Astrocyte of the spinal cord (primary cell): ENCODE data around the gene LMBRD1.
"Not testable (repeated sequence)": the region's sequence is repeated elsewhere in the genome, so short reads cannot be mapped to it uniquely, and the experiment has no call there.

Experiments
- DNase-seq: peaks from one replicate; pipeline ENCODE4 v3.0.0; 2011; ENCODE audit warnings: low read depth, low spot score
- H3K4me3 ChIP-seq: 2 replicates; pipeline ENCODE4 v1.5.1; 2011; ENCODE audit warnings: low read depth, mild to moderate bottlenecking, low read length, moderate library complexity
- CTCF ChIP-seq: IDR thresholded peaks from 2 replicates; pipeline ENCODE4 v1.5.1; 2012; ENCODE audit warnings: low read depth, mild to moderate bottlenecking, low read length, inconsistent platforms
- in situ Hi-C: cut with HindIII; loops from 2 replicates; pipeline ENCODE4 v1.10.0; 2017; ENCODE audit warnings: low sequenced_read_pairs

The LMBRD1 gene

GRCh38 chr6:69802995-69803394 lies 6.2 kb upstream of the LMBRD1 start:
- no peak for TF ChIP-seq CTCF
- in situ Hi-C loops, result no loop called here
- H3K4me3 ChIP-seq, result no peak overlapping the region
- DNase-seq, result no peak

GRCh38 chr6:69801711-69802110 lies 4.9 kb upstream of the LMBRD1 start:
- no peak for TF ChIP-seq CTCF
- in situ Hi-C loops, result no loop called here
- H3K4me3 ChIP-seq, result no peak overlapping the region
- no peak for DNase-seq

- in situ Hi-C loops, result no loop called here
- no peak overlapping the region for H3K4me3 ChIP-seq
- no peak for TF ChIP-seq CTCF
- DNase-seq, result no peak
These were observed 4.4 kb upstream of the LMBRD1 start for GRCh38 chr6:69801225-69801624.

GRCh38 chr6:69798796-69799195 lies 2.0 kb upstream of the LMBRD1 start:
- DNase-seq, H3K4me3 ChIP-seq, in situ Hi-C loops: not testable (repeated sequence)

GRCh38 chr6:69796073-69796641 lies 653 bp downstream of the LMBRD1 start:
- H3K4me3 ChIP-seq, result peak overlapping the region; percentile 63
- in situ Hi-C loops, result no loop called here
- no peak for TF ChIP-seq CTCF
- DNase-seq, result peak; percentile 46

- peak overlapping the region; percentile 63 for H3K4me3 ChIP-seq
- TF ChIP-seq CTCF, result no peak
- in situ Hi-C loops, result no loop called here
- DNase-seq, result no peak
These were observed 1.2 kb downstream of the LMBRD1 start for GRCh38 chr6:69795469-69796072.

- no peak overlapping the region for H3K4me3 ChIP-seq
- DNase-seq, result no peak
- in situ Hi-C loops, result no loop called here
- TF ChIP-seq CTCF, result no peak
These were observed 4.5 kb downstream of the LMBRD1 start for GRCh38 chr6:69792292-69792691.
